IPS-20b (cell line): Measurements from ENCODE around the gene SLC22A1.

Experiments
- H3K27ac ChIP-seq: one replicate; pipeline ENCODE4 v1.5.1; 2013; ENCODE audit warnings: low read length
- H3K27me3 ChIP-seq: 2 replicates; pipeline ENCODE4 v1.6.1; 2013; ENCODE audit warnings: mild to moderate bottlenecking, low read length, inconsistent platforms; ENCODE audit not compliant: insufficient read depth
- H3K36me3 ChIP-seq: 2 replicates; pipeline ENCODE4 v1.6.1; 2013; ENCODE audit warnings: low read depth, mild to moderate bottlenecking, inconsistent platforms, low read length, moderate library complexity; ENCODE audit not compliant: insufficient read depth
- H3K4me1 ChIP-seq: 2 replicates; pipeline ENCODE4 v1.6.1; 2013; ENCODE audit warnings: mild to moderate bottlenecking, control low read depth, inconsistent platforms, low read length, moderate library complexity; ENCODE audit not compliant: insufficient read depth
- H3K4me3 ChIP-seq: 2 replicates; pipeline ENCODE4 v1.5.1; 2013; ENCODE audit warnings: mild to moderate bottlenecking, low read length, inconsistent platforms
- H3K9ac ChIP-seq: 2 replicates; pipeline ENCODE4 v1.6.1; 2013; ENCODE audit warnings: low read depth, mild to moderate bottlenecking, inconsistent platforms, low read length, moderate library complexity
- H3K9me3 ChIP-seq: 2 replicates; pipeline ENCODE4 v1.6.1; 2013; ENCODE audit warnings: mild to moderate bottlenecking, low read depth, low read length, inconsistent platforms; ENCODE audit not compliant: insufficient read depth

Gene SLC22A1

DNA sequence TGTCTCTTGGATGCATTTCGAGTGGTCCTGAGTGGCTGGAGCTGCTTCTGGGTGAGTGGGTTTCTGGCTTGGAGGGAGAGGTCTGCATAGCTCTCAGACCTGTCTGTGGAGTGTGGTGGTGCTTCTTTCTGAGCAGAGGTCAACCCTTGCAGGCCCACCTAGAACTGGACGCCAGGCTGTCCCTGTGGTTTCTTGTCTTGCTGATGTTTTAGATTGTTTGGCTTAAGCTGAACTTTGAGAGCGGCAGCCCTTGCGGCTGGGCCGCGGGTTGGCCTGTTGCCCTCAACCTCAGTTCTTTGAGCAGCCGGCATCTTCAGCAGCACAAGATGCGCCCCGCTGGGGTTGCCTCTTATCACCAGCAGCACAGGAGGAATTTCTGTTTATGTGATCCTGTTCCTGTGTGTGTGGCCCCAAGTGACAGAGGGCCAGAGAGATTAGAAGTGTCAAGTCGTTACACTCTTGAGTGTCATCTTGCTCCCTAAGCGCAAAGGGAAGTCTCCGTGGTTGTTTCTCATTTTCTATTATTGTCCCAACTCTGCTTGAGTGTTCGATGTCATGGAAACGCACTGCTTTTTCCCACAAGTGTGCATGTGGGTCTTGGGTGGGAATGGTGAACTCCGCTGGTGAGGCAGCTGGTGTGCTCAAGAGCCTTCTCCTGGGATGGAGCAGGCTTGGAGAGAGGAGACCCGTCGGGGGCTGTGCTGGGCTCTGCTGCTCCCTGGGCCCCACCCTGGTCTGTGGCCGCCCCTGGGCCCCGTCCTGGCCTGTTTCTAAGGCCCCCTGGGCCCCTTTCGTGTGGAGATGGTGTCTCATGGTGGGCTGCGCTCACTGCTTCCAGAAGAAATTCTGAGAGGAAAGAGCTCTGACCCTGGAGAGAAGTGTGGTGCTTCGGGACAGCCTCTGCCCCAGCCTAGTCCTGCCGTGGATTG, 20.1 kb upstream of the SLC22A1 start:
- H3K36me3 ChIP-seq, result peaks cover 76% of the 10 kb centered on the region
- no peak overlapping the region for H3K4me3 ChIP-seq
- H3K27ac ChIP-seq, result no peak overlapping the region
- H3K27me3 ChIP-seq, result no peaks in the 10 kb centered on the region
- no peaks in the 10 kb centered on the region for H3K4me1 ChIP-seq
- H3K9ac ChIP-seq, result no peak overlapping the region
- no peaks in the 10 kb centered on the region for H3K9me3 ChIP-seq

DNA sequence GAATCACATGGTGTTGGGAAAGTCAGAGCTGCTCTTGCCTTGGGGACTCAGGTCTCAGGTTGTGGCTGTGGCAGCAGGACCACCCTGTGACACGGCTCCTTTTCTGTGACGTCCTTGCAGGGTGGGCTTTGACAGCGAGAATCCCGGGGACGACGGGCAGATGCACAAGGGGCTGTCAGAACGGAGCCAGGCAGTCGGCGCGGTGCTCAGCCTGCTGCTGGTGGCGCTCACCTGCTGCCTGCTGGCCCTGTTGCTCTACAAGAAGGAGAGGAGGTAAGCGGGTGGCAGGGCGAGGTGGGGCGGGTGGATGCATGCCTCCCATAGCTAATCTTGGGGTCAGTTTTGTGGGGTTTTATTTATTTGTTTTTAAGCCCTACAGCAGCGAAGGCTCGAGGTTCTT, 19.2 kb upstream of the SLC22A1 start:
- H3K9me3 ChIP-seq, result no peaks in the 10 kb centered on the region
- H3K27ac ChIP-seq, result no peak overlapping the region
- H3K36me3 ChIP-seq, result peaks cover 76% of the 10 kb centered on the region
- no peak overlapping the region for H3K4me3 ChIP-seq
- H3K27me3 ChIP-seq, result no peaks in the 10 kb centered on the region
- no peaks in the 10 kb centered on the region for H3K4me1 ChIP-seq
- H3K9ac ChIP-seq, result no peak overlapping the region

DNA sequence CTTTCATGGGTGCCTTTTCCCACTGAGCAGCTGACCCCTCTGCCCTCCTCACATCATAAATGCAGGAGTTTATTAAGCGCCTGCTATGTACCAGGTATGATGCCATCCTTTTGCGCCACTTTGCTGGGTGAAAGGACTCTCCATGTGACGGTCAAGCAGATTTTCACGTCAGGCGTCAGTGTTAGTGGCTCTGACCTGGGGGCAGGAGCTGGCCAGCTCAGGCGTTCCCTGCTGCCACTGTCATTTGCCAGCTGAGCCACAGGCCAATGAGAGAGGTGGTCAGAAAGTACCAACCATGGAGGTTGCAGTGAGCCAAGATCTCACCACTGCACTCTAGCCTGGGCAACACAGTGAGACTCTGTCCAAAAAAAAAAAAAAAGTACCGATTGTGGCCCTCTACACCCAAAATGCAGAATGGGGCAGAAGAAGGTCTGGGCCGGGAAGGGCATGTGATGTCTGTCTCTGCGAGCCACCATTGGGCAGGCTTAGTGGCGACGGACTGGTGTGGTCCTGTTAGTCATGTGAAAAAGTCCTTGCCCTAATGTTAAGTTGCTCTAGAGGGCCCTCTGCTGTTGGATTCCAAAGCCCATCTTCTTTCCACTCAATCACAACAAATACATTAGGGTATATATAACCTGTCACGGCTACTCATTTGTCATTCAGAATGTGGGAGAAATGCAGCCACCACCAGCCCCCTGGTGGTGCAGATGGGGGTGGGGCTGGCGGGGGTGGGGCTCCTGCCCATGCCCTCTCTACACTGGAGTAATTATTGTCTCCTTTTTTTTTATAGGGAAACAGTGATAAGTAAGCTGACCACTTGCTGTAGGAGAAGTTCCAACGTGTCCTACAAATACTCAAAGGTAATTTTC, 18.4 kb upstream of the SLC22A1 start:
- Histone ChIP-seq H3K9ac (no peak overlapping the region), H3K4me1 (no peaks in the 10 kb centered on the region), H3K27me3 (no peaks in the 10 kb centered on the region), H3K36me3 (peaks cover 75% of the 10 kb centered on the region), H3K9me3 (no peaks in the 10 kb centered on the region), H3K4me3 (no peak overlapping the region), H3K27ac (no peak overlapping the region)

DNA sequence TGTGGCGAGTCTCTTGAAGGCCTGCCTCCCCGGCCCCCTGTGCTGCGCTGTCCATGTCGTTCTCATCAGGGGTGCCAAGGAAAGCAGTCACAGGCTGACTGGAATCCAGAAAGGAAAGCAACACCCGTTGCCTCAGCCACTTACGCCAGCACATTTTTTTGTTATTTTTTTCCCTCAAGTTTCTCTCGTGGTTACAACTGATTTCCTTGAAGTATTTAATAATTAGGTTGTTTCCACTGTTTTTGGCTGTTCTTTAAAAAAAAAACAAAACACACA, 17.9 kb upstream of the SLC22A1 start:
- Histone ChIP-seq H3K27me3 (no peaks in the 10 kb centered on the region), H3K4me3 (no peak overlapping the region), H3K36me3 (peaks cover 69% of the 10 kb centered on the region), H3K4me1 (no peaks in the 10 kb centered on the region), H3K9ac (no peak overlapping the region), H3K27ac (no peak overlapping the region), H3K9me3 (no peaks in the 10 kb centered on the region)

DNA sequence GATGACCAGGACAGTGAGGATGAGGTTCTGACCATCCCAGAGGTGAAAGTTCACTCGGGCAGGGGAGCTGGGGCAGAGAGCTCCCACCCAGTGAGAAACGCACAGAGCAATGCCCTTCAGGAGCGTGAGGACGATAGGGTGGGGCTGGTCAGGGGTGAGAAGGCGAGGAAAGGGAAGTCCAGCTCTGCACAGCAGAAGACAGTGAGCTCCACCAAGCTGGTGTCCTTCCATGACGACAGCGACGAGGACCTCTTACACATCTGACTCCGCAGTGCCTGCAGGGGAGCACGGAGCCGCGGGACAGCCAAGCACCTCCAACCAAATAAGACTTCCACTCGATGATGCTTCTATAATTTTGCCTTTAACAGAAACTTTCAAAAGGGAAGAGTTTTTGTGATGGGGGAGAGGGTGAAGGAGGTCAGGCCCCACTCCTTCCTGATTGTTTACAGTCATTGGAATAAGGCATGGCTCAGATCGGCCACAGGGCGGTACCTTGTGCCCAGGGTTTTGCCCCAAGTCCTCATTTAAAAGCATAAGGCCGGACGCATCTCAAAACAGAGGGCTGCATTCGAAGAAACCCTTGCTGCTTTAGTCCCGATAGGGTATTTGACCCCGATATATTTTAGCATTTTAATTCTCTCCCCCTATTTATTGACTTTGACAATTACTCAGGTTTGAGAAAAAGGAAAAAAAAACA, 16.6 kb upstream of the SLC22A1 start:
- no peaks in the 10 kb centered on the region for H3K9me3 ChIP-seq
- no peaks in the 10 kb centered on the region for H3K27me3 ChIP-seq
- H3K4me1 ChIP-seq, result no peaks in the 10 kb centered on the region
- no peak overlapping the region for H3K9ac ChIP-seq
- H3K36me3 ChIP-seq, result peaks cover 60% of the 10 kb centered on the region
- H3K27ac ChIP-seq, result no peak overlapping the region
- no peak overlapping the region for H3K4me3 ChIP-seq

DNA sequence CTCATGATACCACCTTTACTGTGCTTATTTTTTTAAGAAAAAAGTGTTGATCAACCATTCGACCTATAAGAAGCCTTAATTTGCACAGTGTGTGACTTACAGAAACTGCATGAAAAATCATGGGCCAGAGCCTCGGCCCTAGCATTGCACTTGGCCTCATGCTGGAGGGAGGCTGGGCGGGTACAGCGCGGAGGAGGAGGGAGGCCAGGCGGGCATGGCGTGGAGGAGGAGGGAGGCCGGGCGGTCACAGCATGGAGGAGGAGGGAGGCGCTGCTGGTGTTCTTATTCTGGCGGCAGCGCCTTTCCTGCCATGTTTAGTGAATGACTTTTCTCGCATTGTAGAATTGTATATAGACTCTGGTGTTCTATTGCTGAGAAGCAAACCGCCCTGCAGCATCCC, 15.6 kb upstream of the SLC22A1 start:
- Histone ChIP-seq H3K4me3 (no peak overlapping the region), H3K36me3 (peaks cover 57% of the 10 kb centered on the region), H3K9me3 (no peaks in the 10 kb centered on the region), H3K9ac (no peak overlapping the region), H3K4me1 (no peaks in the 10 kb centered on the region), H3K27ac (no peak overlapping the region), H3K27me3 (no peaks in the 10 kb centered on the region)

DNA sequence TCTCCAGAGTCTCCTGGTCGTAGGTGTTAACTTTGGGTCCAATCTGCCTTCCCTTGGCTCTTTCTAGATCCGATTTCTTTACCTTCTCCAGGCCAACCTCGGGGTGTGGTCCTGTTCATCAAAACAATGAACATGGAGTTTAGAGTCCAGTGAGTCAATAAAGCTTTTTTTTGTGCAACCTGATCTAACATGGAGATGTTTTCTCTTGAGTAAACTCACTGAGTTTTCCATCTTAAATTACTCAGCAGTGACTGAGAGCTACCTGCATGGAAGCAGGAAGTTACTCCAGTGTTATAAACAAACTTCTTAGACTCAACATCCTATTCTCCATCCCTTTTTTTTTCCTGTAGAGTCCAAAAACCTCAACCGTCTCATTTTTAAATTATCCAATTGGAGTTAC, 14.9 kb upstream of the SLC22A1 start:
- H3K27ac ChIP-seq, result no peak overlapping the region
- no peak overlapping the region for H3K4me3 ChIP-seq

DNA sequence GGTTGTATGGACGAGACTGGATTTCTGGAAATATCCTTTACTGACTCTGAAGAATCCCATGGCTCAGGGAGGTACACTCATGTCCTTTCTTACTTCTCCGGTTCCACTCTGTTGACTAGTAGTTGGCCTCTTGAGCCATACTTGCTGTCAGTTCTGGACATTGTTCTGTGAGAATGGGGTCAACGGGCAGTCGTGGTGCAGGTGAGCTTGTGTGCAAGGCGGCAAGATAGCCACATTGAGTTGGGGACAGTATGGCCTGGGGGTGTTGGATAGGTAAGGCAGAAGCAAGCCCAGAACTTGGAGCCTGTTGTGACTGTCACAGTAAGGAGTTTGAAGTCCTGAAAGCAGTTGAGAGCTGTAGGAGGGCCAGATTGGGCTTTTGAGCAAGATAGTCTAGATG, 13.5 kb upstream of the SLC22A1 start:
- Histone ChIP-seq H3K27me3 (no peaks in the 10 kb centered on the region), H3K4me1 (peaks cover 3% of the 10 kb centered on the region; the same call in 1 of the 2 replicates), H3K9me3 (no peaks in the 10 kb centered on the region), H3K4me3 (no peak overlapping the region), H3K27ac (no peak overlapping the region), H3K9ac (no peak overlapping the region), H3K36me3 (peaks cover 44% of the 10 kb centered on the region)

More for the DNA sequence above, 14.9 kb upstream of the SLC22A1 start:
- Histone ChIP-seq H3K36me3 (peaks cover 55% of the 10 kb centered on the region), H3K9ac (no peak overlapping the region), H3K4me1 (peaks cover 3% of the 10 kb centered on the region; the same call in 1 of the 2 replicates), H3K27me3 (no peaks in the 10 kb centered on the region), H3K9me3 (no peaks in the 10 kb centered on the region)

DNA sequence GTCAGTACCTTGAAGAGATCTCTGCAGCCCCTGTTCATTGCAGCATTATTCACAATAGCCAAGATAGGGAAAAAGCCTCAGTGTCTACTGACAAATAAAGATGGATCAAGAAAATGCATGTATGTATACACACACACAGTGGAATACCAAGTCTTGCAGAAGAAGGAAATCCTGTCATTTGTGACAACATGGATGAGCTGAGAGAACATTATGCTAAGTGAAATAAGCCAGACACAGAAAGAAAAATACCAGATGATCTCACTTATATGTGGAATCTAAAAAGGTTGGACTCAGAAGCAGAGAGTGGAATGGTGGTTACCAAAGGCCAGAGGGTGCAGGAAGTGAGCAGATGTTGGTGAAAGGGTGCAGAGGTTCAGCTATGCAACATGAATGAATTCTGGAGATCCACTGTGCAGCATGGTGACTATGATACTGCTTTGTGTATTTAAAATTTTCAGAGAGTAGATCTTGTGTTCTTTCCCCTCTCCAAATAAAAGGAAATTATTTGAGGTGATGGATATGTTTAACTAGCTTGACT, 11.0 kb upstream of the SLC22A1 start:
- no peaks in the 10 kb centered on the region for H3K9me3 ChIP-seq
- no peak overlapping the region for H3K27ac ChIP-seq
- H3K4me3 ChIP-seq, result no peak overlapping the region
- peaks cover 20% of the 10 kb centered on the region; the same call in 1 of the 2 replicates for H3K36me3 ChIP-seq
- H3K27me3 ChIP-seq, result no peaks in the 10 kb centered on the region
- no peak overlapping the region for H3K9ac ChIP-seq
- H3K4me1 ChIP-seq, result peaks cover 3% of the 10 kb centered on the region; the same call in 1 of the 2 replicates

DNA sequence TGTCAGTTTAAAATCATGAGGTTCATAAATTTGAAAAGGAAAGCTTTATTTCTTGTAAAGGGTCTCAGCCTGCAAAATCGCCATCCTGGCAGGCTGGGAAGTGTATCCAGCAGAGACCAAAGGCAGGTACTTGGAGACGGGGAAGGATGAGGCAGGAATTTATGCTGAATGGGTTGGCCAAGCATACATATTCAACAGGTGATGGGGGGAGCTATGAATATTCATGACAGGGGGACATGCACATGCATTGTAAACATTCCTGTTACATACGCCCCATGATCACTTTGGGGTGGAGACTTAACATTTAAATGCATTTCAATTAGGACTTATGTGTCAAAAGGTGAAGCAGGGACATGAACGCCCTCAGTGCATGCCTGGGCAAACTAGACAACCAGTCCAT, 9.8 kb upstream of the SLC22A1 start:
- H3K9ac ChIP-seq, result no peak overlapping the region
- H3K27ac ChIP-seq, result no peak overlapping the region
- H3K36me3 ChIP-seq, result peaks cover 11% of the 10 kb centered on the region; the same call in 1 of the 2 replicates
- H3K4me3 ChIP-seq, result no peak overlapping the region
- H3K4me1 ChIP-seq, result peaks cover 3% of the 10 kb centered on the region; the same call in 1 of the 2 replicates
- H3K27me3 ChIP-seq, result no peaks in the 10 kb centered on the region
- H3K9me3 ChIP-seq, result no peaks in the 10 kb centered on the region

DNA sequence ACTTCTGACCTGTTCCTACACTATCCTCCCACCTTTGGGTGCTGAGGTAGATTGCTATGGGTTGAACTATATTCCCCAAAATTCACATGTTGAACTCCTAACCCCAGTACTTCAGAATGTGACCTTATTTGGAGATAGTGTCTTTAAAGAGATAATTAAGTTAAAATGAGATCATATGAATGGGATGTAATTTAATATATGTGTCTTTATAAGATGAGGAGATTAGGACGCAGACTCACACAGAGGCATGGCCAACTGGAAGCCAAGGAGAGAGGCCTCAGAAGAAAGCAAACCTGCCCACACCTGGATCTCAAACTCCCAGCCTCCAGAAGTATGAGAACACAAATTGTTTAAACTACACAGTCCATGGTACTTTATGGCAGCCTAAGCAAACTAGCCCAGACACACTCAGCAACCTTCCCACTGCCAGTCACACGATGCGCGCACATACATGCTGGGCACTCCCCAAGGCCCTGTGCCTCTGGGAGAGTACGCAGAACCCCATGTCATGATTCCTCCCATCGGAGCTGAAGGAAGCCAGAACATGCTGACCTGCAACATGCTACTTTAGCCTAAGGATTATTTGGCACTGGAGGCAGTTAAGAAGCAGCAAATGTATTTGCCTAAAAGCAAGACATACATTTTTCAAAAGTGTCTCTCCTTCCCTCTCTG, 8.9 kb upstream of the SLC22A1 start:
- H3K27me3 ChIP-seq, result no peaks in the 10 kb centered on the region
- H3K36me3 ChIP-seq, result peaks cover 3% of the 10 kb centered on the region; the same call in 1 of the 2 replicates
- no peak overlapping the region for H3K4me3 ChIP-seq
- H3K9ac ChIP-seq, result no peak overlapping the region
- no peak overlapping the region for H3K27ac ChIP-seq
- H3K4me1 ChIP-seq, result peaks cover 3% of the 10 kb centered on the region; the same call in 1 of the 2 replicates
- H3K9me3 ChIP-seq, result peaks cover 3% of the 10 kb centered on the region
